PFSK-1 (cell line): Measurements from ENCODE around the gene PRDX3.

Source experiments
- FOXP2 ChIP-seq: optimal IDR thresholded peaks from 2 replicates; pipeline ENCODE3; 2011; ENCODE audit warnings: borderline replicate concordance, control low read depth, inconsistent platforms; ENCODE audit not compliant: insufficient read depth; ENCODE audit errors: extremely low read length, extremely low read depth
- POLR2AphosphoS5 ChIP-seq: IDR thresholded peaks from 2 replicates; pipeline ENCODE4 v1.6.1; 2012; ENCODE audit warnings: low read depth, mild to moderate bottlenecking, control low read depth, low read length, moderate library complexity
- SIN3A ChIP-seq: IDR thresholded peaks from 2 replicates; pipeline ENCODE4 v1.6.1; 2012; ENCODE audit warnings: mild to moderate bottlenecking, low read length, moderate library complexity, borderline replicate concordance; ENCODE audit not compliant: insufficient read depth
- TAF1 ChIP-seq: IDR thresholded peaks from 2 replicates; pipeline ENCODE4 v1.6.1; 2012; ENCODE audit warnings: low read length, control low read depth, borderline replicate concordance; ENCODE audit not compliant: insufficient read depth
- TF ChIP-seq, protein P1 (sequence below), 2 experiments: IDR thresholded peaks; 2 replicates each; pipeline versions ENCODE4 v1.6.1 to v1.8.0; 2011 to 2012; ENCODE audit warnings: low read depth in 2 of 2, low read length in 2 of 2, control low read depth in 1 of 2, inconsistent platforms in 1 of 2, mild to moderate bottlenecking in 1 of 2, moderate library complexity in 1 of 2; ENCODE audit not compliant: insufficient read depth in 1 of 2

The PRDX3 gene

DNA sequence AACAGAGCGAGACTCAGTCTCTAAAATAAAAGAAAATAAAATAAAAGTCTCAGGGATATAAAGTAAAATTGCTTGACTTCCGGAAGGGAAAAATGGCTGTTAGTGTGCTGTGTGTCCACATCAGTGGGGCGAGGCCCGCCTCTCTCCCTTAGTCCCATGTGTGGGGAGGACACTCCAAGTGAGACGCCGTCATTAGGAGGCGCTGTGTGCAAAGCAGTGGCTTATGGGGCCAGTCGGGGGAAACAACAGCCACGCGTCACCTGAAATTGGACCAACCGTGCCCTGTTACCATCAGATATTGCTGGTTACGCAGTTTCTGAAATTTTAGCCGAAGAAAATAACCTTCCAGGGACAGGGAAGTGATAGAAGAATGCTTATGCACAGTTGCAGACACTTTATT lies 28.9 kb downstream of the PRDX3 start:
- TF ChIP-seq TAF1 (no peak), SIN3A (no peak), FOXP2 (no peak), POLR2AphosphoS5 (no peak)
- TF ChIP-seq, protein P1, sequence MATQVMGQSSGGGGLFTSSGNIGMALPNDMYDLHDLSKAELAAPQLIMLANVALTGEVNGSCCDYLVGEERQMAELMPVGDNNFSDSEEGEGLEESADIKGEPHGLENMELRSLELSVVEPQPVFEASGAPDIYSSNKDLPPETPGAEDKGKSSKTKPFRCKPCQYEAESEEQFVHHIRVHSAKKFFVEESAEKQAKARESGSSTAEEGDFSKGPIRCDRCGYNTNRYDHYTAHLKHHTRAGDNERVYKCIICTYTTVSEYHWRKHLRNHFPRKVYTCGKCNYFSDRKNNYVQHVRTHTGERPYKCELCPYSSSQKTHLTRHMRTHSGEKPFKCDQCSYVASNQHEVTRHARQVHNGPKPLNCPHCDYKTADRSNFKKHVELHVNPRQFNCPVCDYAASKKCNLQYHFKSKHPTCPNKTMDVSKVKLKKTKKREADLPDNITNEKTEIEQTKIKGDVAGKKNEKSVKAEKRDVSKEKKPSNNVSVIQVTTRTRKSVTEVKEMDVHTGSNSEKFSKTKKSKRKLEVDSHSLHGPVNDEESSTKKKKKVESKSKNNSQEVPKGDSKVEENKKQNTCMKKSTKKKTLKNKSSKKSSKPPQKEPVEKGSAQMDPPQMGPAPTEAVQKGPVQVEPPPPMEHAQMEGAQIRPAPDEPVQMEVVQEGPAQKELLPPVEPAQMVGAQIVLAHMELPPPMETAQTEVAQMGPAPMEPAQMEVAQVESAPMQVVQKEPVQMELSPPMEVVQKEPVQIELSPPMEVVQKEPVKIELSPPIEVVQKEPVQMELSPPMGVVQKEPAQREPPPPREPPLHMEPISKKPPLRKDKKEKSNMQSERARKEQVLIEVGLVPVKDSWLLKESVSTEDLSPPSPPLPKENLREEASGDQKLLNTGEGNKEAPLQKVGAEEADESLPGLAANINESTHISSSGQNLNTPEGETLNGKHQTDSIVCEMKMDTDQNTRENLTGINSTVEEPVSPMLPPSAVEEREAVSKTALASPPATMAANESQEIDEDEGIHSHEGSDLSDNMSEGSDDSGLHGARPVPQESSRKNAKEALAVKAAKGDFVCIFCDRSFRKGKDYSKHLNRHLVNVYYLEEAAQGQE (IDR thresholded peaks at IDR 0.05; ENCODE audit: insufficient read depth in 1 of 2, low read depth in 2 of 2, low read length in 2 of 2), result no peak

DNA sequence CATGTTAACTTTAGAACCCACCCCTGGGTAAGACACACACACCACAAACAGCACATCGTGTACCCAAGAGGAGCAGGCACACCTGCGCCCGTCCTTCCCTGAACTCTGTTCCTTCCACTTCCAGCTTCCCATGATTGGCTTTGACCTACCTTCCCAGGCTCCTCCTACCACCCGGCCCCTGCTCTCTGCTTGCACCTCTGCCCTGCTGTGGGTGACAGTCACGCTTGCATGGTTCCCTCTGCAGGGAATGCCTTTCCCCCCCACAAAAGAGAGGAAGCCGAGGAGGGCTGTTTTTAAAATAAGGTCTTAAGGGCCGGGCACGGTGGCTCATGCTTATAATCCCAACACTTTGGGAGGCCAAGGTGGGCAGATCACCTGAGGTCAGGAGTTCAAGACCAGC lies 29.5 kb downstream of the PRDX3 start:
- TF ChIP-seq POLR2AphosphoS5, result no peak
- no peak for TF ChIP-seq TAF1
- TF ChIP-seq, protein P1 (IDR thresholded peaks at IDR 0.05; ENCODE audit: insufficient read depth in 1 of 2, low read depth in 2 of 2, low read length in 2 of 2), result no peak
- no peak for TF ChIP-seq SIN3A
- TF ChIP-seq FOXP2, result no peak

DNA sequence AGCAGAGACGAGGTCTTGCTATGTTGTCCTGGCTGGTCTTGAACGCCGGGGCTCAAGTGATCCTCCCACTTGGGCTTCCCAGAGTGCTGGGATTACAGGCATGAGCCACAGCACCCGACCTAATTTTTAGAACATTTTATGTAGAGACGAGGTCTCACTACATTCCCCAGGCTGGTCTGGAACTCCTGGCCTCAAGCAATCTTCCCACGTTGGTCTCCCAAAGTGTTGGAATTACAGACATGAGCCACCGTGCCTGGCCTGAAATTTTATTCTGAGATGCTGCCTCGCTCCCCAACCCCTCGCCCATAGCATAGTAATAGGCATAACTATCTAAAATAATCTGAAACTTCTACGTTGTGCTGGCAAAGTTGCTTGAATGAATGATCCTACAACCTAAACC lies 35.0 kb downstream of the PRDX3 start:
- TF ChIP-seq SIN3A, result no peak
- no peak for TF ChIP-seq POLR2AphosphoS5
- TF ChIP-seq, protein P1 (IDR thresholded peaks at IDR 0.05; ENCODE audit: insufficient read depth in 1 of 2, low read depth in 2 of 2, low read length in 2 of 2), result no peak
- TF ChIP-seq TAF1, result no peak
- no peak for TF ChIP-seq FOXP2

DNA sequence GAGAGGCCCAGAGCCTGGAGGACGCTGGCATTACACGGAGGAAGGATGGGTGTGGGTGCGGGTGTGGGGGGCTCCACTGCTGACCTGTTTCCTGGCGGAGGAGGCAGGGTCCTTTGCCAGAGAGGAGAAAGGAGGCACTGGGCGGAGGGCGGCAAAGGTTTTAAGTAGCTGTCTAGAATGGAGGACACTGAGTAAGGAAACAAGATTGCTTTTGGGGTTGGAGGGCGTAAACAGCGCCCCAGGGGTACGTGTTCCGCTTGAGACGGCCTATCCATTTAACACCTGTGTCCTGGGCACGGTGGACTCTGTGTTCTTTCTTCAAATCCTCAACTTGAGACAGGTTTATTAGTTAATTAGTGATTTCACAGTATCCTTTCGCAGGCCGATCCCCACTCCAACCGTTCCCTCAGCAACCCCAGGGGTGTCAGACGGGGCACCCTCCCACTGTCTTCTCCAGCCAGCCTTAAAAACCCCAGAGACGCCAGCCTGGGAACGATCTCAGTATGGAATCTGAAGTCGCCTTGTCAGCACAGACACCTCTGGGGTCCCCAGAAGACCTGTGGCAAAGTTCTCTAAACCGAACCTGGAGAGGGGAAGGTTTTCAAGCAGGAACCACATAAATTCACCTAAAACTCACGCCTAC lies 37.9 kb downstream of the PRDX3 start:
- TF ChIP-seq POLR2AphosphoS5 (no peak), SIN3A (no peak), FOXP2 (no peak), TAF1 (no peak)
- TF ChIP-seq, protein P1 (IDR thresholded peaks at IDR 0.05; ENCODE audit: insufficient read depth in 1 of 2, low read depth in 2 of 2, low read length in 2 of 2), result no peak

DNA sequence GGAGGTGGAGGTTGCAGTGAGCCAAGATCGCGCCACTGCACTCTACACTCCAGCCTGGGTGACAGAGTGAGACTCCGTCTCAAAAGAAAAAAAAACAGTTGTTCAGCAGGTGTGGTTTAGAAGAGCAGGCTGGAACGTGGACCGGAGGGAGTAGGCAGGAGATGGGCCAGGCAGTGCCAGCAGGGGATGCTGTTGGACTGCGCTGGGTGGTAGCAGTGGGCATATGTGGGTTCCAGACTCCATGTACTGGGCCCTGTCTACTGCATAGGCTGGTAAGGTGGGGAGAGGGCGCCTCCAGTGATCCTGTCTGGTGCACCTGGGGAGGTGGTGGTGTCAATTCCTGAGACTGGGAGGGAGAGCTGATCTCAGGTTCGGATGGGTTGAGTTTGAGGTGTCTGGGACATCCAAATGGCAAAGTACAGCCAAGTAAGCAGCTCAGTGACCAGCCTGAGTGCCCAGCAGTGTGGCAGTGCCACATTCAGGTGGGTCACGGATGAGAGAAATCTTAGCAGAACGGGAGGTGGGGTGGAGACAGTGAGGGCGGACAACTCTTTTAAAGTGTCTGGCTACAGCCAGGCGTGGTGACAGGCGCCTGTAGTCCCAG lies 39.0 kb downstream of the PRDX3 start:
- no peak for TF ChIP-seq POLR2AphosphoS5
- TF ChIP-seq, protein P1 (IDR thresholded peaks at IDR 0.05; ENCODE audit: insufficient read depth in 1 of 2, low read depth in 2 of 2, low read length in 2 of 2), result no peak
- no peak for TF ChIP-seq SIN3A
- no peak for TF ChIP-seq TAF1
- TF ChIP-seq FOXP2, result no peak
